ENCODE data around the gene PRR15L. TPM values are rescaled to one million over a fixed set of nuclear protein-coding genes. Genes with fewer than 3 reads are reported as not detected.

Gene PRR15L
- total and polyA plus RNA-seq, 2 donors (not counting 1 experiment from before 2014, with no cell fraction given) = not detected

DNA sequence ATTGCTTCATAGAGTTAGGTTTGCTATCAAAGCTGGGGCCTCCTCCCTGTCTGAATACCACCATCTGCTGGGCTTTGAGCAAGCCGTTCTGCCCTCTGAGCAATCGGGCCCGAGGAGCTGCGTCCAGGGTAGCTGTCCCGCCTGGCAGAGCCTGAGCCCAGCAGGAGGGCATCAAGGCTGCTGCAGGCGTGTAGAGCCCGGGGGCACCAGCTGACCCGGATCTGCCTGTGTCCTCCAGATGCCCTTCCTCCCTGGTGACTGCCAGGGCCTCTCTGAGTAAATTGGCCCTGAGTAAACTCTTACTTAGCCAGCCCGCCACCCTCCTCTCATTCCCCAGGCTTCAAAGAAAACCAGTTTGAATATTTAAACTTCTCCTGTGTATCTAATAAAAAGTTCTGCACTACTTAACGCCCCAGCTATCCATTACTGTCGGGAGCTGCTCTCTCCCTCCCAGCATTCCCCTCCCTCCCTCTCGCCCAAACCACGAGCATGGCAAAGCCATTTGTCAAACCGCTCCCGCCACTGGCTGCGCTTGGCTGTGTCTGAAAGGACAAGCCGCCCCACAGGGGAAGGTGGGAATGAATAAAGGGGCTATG, 29.7 kb upstream of the PRR15L start:
- Histone ChIP-seq H3K9me3 (ENCODE audit: control extremely low read depth in 1 of 3, control insufficient read depth in 2 of 3, insufficient read depth in 1 of 3, low read length in 2 of 3) (no peaks in the 10 kb centered on the region), H3K27me3 (replicated peaks in 1 of 4; ENCODE audit: control extremely low read depth in 1 of 4, control insufficient read depth in 3 of 4, insufficient read depth in 4 of 4, low read length in 3 of 4) (peaks cover 0 to 4% (median 0%) of the 10 kb centered on the region in 4 experiments), H3K27ac (ENCODE audit: low read length in 2 of 2) (no peak overlapping the region), H3K79me2 (ENCODE audit: control insufficient read depth, insufficient read depth, low read length) (no peaks in the 10 kb centered on the region), H3K4me3 (ENCODE audit: control extremely low read depth in 1 of 5, extremely low read depth in 1 of 5, insufficient read depth in 1 of 5, low read depth in 2 of 5, low read length in 4 of 5) (no peak overlapping the region), H4K20me1 (ENCODE audit: control insufficient read depth, insufficient read depth, low read length, poor library complexity, severe bottlenecking) (no peaks in the 10 kb centered on the region), H3K4me1 (ENCODE audit: control insufficient read depth in 2 of 2, insufficient read depth in 2 of 2, low read length in 2 of 2) (no peaks in the 10 kb centered on the region), H2AFZ (ENCODE audit: insufficient read depth, low read depth, low read length, poor library complexity, severe bottlenecking) (no peak overlapping the region), H3K9ac (ENCODE audit: low read length) (no peak overlapping the region), H3K4me2 (replicated peaks; ENCODE audit: low read depth, low read length, poor library complexity, severe bottlenecking) (no peak overlapping the region), H3K36me3 (replicated peaks in 1 of 2; ENCODE audit: control extremely low read depth in 1 of 2, control insufficient read depth in 1 of 2, extremely low read depth in 1 of 2, insufficient read depth in 2 of 2, low read length in 1 of 2) (peaks cover 0 to 11% of the 10 kb centered on the region in 2 experiments)
- Mint-ChIP-seq H3K27me3 (no peaks in the 10 kb centered on the region), H3K27ac (no peak overlapping the region), H3K4me1 (no peaks in the 10 kb centered on the region), H3K9me3 (ENCODE audit: insufficient read depth) (no peaks in the 10 kb centered on the region), H3K4me3 (no peak overlapping the region)
- intact Hi-C loops (cut with micrococcal nuclease) = no loop called here
- POLR2A ChIA-PET = no interaction called here
- no peak for DNase-seq
- TF ChIP-seq EZH2 (IDR thresholded peaks at IDR 0.05; ENCODE audit: borderline replicate concordance, insufficient read depth, low read depth, low read length, poor library complexity, severe bottlenecking) = no peak
- TF ChIP-seq, protein P1, sequence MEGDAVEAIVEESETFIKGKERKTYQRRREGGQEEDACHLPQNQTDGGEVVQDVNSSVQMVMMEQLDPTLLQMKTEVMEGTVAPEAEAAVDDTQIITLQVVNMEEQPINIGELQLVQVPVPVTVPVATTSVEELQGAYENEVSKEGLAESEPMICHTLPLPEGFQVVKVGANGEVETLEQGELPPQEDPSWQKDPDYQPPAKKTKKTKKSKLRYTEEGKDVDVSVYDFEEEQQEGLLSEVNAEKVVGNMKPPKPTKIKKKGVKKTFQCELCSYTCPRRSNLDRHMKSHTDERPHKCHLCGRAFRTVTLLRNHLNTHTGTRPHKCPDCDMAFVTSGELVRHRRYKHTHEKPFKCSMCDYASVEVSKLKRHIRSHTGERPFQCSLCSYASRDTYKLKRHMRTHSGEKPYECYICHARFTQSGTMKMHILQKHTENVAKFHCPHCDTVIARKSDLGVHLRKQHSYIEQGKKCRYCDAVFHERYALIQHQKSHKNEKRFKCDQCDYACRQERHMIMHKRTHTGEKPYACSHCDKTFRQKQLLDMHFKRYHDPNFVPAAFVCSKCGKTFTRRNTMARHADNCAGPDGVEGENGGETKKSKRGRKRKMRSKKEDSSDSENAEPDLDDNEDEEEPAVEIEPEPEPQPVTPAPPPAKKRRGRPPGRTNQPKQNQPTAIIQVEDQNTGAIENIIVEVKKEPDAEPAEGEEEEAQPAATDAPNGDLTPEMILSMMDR (IDR thresholded peaks at IDR 0.05) = no peak
- 87% methylated on average over 14 of the region's 17 CpGs for WGBS (ENCODE audit: insufficient coverage)
- CTCF ChIA-PET = no interaction called here
- no peak for ATAC-seq (ENCODE audit: low read depth)

DNA sequence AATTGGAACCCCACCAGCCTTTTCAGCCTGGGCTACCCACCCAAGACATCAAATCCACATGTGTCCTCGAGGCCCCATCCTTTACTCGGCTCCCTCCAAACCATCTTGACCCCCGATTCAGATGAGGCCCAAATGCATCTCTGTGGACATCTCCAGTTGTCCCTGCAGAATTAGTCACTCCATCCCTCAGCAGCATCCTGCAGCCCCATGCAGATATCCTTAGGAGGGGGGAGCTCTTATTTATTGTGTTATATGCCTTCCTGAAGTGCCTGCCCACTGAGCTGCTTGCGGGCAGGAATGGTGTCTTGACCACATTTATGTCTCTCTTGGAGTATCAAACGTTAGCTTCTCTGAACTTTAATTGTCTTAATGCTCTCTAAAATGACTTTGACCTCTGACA, 28.8 kb upstream of the PRR15L start:
- TF ChIP-seq, protein P1 (IDR thresholded peaks at IDR 0.05) = no peak
- no peak for TF ChIP-seq EZH2 (IDR thresholded peaks at IDR 0.05; ENCODE audit: borderline replicate concordance, insufficient read depth, low read depth, low read length, poor library complexity, severe bottlenecking)
- Histone ChIP-seq H2AFZ (ENCODE audit: insufficient read depth, low read depth, low read length, poor library complexity, severe bottlenecking) (no peak overlapping the region), H3K4me2 (replicated peaks; ENCODE audit: low read depth, low read length, poor library complexity, severe bottlenecking) (no peak overlapping the region), H3K4me3 (ENCODE audit: control extremely low read depth in 1 of 5, extremely low read depth in 1 of 5, insufficient read depth in 1 of 5, low read depth in 2 of 5, low read length in 4 of 5) (no peak overlapping the region), H3K36me3 (replicated peaks in 1 of 2; ENCODE audit: control extremely low read depth in 1 of 2, control insufficient read depth in 1 of 2, extremely low read depth in 1 of 2, insufficient read depth in 2 of 2, low read length in 1 of 2) (peaks cover 0 to 20% of the 10 kb centered on the region in 2 experiments), H3K9me3 (ENCODE audit: control extremely low read depth in 1 of 3, control insufficient read depth in 2 of 3, insufficient read depth in 1 of 3, low read length in 2 of 3) (no peaks in the 10 kb centered on the region), H3K27ac (ENCODE audit: low read length in 2 of 2) (no peak overlapping the region), H4K20me1 (ENCODE audit: control insufficient read depth, insufficient read depth, low read length, poor library complexity, severe bottlenecking) (no peaks in the 10 kb centered on the region), H3K9ac (ENCODE audit: low read length) (no peak overlapping the region), H3K4me1 (ENCODE audit: control insufficient read depth in 2 of 2, insufficient read depth in 2 of 2, low read length in 2 of 2) (no peaks in the 10 kb centered on the region), H3K79me2 (ENCODE audit: control insufficient read depth, insufficient read depth, low read length) (no peaks in the 10 kb centered on the region), H3K27me3 (replicated peaks in 1 of 4; ENCODE audit: control extremely low read depth in 1 of 4, control insufficient read depth in 3 of 4, insufficient read depth in 4 of 4, low read length in 3 of 4) (peaks cover 0 to 4% (median 0%) of the 10 kb centered on the region in 4 experiments)
- ChIA-PET POLR2A (no interaction called here), CTCF (no interaction called here)
- intact Hi-C loops (cut with micrococcal nuclease) = no loop called here
- Mint-ChIP-seq H3K4me3 (no peak overlapping the region), H3K27me3 (no peaks in the 10 kb centered on the region), H3K27ac (no peak overlapping the region), H3K9me3 (ENCODE audit: insufficient read depth) (no peaks in the 10 kb centered on the region), H3K4me1 (no peaks in the 10 kb centered on the region)
- DNase-seq = no peak
- WGBS (ENCODE audit: insufficient coverage) = 93% methylated on average over 4 of the region's 5 CpGs
- ATAC-seq (ENCODE audit: low read depth) = no peak

Measured in B cell (primary cell).